Loucy (cell line): ENCODE measurements around the gene ASTL.

ENCODE experiments used
- CTCF ChIP-seq: fragments of 200-600 bp; sonication (generic); conservative IDR thresholded peaks from 2 replicates; pipeline ENCODE4 v1.5.1; 2014; ENCODE audit warnings: mild to moderate bottlenecking, antibody characterized with exemption, low read length
- EZH2phosphoT487 ChIP-seq: fragments of 200-600 bp; IDR thresholded peaks from 2 replicates; pipeline ENCODE4 v1.6.1; 2018; ENCODE audit warnings: antibody characterized with exemption, mild to moderate bottlenecking, moderate library complexity, borderline replicate concordance

GRCh38 chr2:96157649-96158553 lies 19.6 kb upstream of the ASTL start:
- TF ChIP-seq CTCF (no peak), EZH2phosphoT487 (no peak)
